ENCODE data around the gene SLC25A30.

- TF ChIP-seq CTCF (IDR thresholded peaks at IDR 0.05) (no peak), EZH2 (IDR thresholded peaks at IDR 0.05) (no peak), EZH2phosphoT487 (IDR thresholded peaks at IDR 0.05) (no peak)
Measured at GRCh38 chr13:45439781-45440462, 21.7 kb upstream of the SLC25A30 start.
